AG09309 (cell line): ENCODE measurements around the gene TTYH1.

ENCODE experiments used
- DNase-seq: peaks from one replicate; pipeline ENCODE4 v3.0.0-alpha.2; 2010; ENCODE audit warnings: low read depth
- H3K4me3 ChIP-seq: 2 replicates; pipeline ENCODE4 v1.5.1; 2011; ENCODE audit warnings: mild to moderate bottlenecking, low read depth, low read length, moderate library complexity; ENCODE audit not compliant: control insufficient read depth
- CTCF ChIP-seq: IDR thresholded peaks from 2 replicates; pipeline ENCODE4 v1.5.1; 2011; ENCODE audit warnings: mild to moderate bottlenecking, low read depth, low read length, inconsistent platforms; ENCODE audit not compliant: insufficient read depth, control insufficient read depth; ENCODE audit errors: missing control alignments

Gene TTYH1

GRCh38 chr19:54412877-54413276, 2.4 kb upstream of the TTYH1 start:
- no peak overlapping the region for H3K4me3 ChIP-seq
- no peak for DNase-seq
- no peak for TF ChIP-seq CTCF

- H3K4me3 ChIP-seq, result no peak overlapping the region
- DNase-seq, result no peak
These were observed 1.1 kb upstream of the TTYH1 start for GRCh38 chr19:54414156-54414555.

GRCh38 chr19:54415901-54416673, 823 bp downstream of the TTYH1 start:
- no peak for DNase-seq
- no peak for TF ChIP-seq CTCF
- no peak overlapping the region for H3K4me3 ChIP-seq

More at GRCh38 chr19:54414156-54414555, 1.1 kb upstream of the TTYH1 start:
- no peak for TF ChIP-seq CTCF

- no peak for DNase-seq
- no peak overlapping the region for H3K4me3 ChIP-seq
- TF ChIP-seq CTCF, result no peak
These were observed 1.6 kb downstream of the TTYH1 start for GRCh38 chr19:54416695-54417491.

GRCh38 chr19:54418030-54418929, 3.0 kb downstream of the TTYH1 start:
- TF ChIP-seq CTCF, result no peak
- no peak for DNase-seq
- H3K4me3 ChIP-seq, result no peak overlapping the region

GRCh38 chr19:54418930-54419800, 3.9 kb downstream of the TTYH1 start:
- H3K4me3 ChIP-seq, result no peak overlapping the region
- no peak for TF ChIP-seq CTCF
- no peak for DNase-seq
